Sigmoid colon (tissue), 7 donors: ENCODE data around the gene MZB1. TPM values are rescaled to one million over a fixed set of nuclear protein-coding genes. Genes with fewer than 3 reads are reported as not detected.
A peak's percentile ranks its signal among the peaks of the same experiment; 100 is the strongest.

Source experiments
- DNase-seq: peaks from one replicate; pipeline ENCODE4 v3.0.0-alpha.2; 2019
- H3K27ac ChIP-seq, 4 donors: fragments of 200-600 bp; sonication (generic); one replicate each; pipeline ENCODE4 v1.5.1; 2016 to 2019; ENCODE audit warnings: mild to moderate bottlenecking in 1 of 4
- H3K27me3 ChIP-seq, 3 donors: fragments of 200-600 bp; sonication (generic); one replicate each; pipeline ENCODE4 v1.5.1; 2019; ENCODE audit warnings: mild to moderate bottlenecking in 1 of 3
- H3K36me3 ChIP-seq, 4 donors: fragments of 200-600 bp; sonication (generic); one replicate each; pipeline ENCODE4 v1.5.1; 2016 to 2019
- H3K4me1 ChIP-seq, 4 donors: fragments of 200-600 bp; sonication (generic); one replicate each; pipeline ENCODE4 v1.5.1; 2017 to 2019
- H3K4me3 ChIP-seq, 4 donors: fragments of 200-600 bp; sonication (generic); one replicate each; pipeline ENCODE4 v1.5.1; 2017 to 2019; ENCODE audit warnings: mild to moderate bottlenecking in 2 of 4, moderate library complexity in 1 of 4
- H3K9me3 ChIP-seq, 4 donors: fragments of 200-600 bp in 3 of 4; sonication (generic) in 3 of 4; one replicate each; pipeline versions ENCODE4 v1.5.1 to v1.6.1; 2013 to 2019
- CTCF ChIP-seq, 4 experiments: fragments of 450-650 bp in 3 of 4; fragments of 200-600 bp in 1 of 4; IDR thresholded peaks; one replicate each; pipeline ENCODE4 v1.5.1; 2016 to 2019; ENCODE audit warnings: antibody characterized with exemption in 4 of 4, mild to moderate bottlenecking in 3 of 4, moderate library complexity in 2 of 4
- EP300 ChIP-seq, 4 donors: sonication (generic); formaldehyde crosslinking; IDR thresholded peaks; one replicate each; pipeline ENCODE4 v1.6.1; 2017; ENCODE audit warnings: antibody characterized with exemption in 4 of 4
- POLR2A ChIP-seq, 2 donors: fragments of 450-650 bp; IDR thresholded peaks; one replicate each; pipeline ENCODE4 v1.6.1; 2016; ENCODE audit warnings: antibody characterized with exemption in 2 of 2, mild to moderate bottlenecking in 2 of 2, moderate library complexity in 2 of 2
- POLR2AphosphoS5 ChIP-seq, 4 donors: sonication (generic); formaldehyde crosslinking; IDR thresholded peaks; one replicate each; pipeline ENCODE4 v1.6.1; 2017; ENCODE audit warnings: antibody characterized with exemption in 4 of 4
- WGBS, 2 donors: extraction: QIAGEN DNeasy Blood & Tissue Kit; methylation state at CpG; one replicate each; pipeline ENCODE4 v1.1.7; 2013; 5-methylcytosine and 5-hydroxymethylcytosine counted together
- intact Hi-C: fragments of 100-400 bp; cut with DNase I; formaldehyde crosslinking; loops from one replicate; pipeline ENCODE4 v1.15.1; 2023
- polyA plus RNA-seq, 3 donors: library from polyadenylated mRNA; stranded (reverse); fragments of 200-250 nt; gene quantifications; one replicate each; pipeline ENCODE4 v1.2.3, GENCODE V29; 2013
- total RNA-seq, 4 donors: library from RNA; depleted of rRNA; stranded (reverse); fragments of >200 nt; gene quantifications; one replicate each; pipeline ENCODE4 v1.1.0, GENCODE V29; 2016
- donor health status: healthy with polysubstance abuse.
- donor health status: Bipolar disorder and iron deficiency.
- donor health status: healthy.

MZB1 gene, protein sequence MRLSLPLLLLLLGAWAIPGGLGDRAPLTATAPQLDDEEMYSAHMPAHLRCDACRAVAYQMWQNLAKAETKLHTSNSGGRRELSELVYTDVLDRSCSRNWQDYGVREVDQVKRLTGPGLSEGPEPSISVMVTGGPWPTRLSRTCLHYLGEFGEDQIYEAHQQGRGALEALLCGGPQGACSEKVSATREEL
- total RNA-seq (1 to 10 TPM in 1 of 4 donors, not detected in 3; 2.2 TPM), polyA plus RNA-seq (10 to 100 TPM in 1 of 3 donors, 1 to 10 TPM in 2; 2.4 to 29.2 (median 3.9) TPM)

DNA sequence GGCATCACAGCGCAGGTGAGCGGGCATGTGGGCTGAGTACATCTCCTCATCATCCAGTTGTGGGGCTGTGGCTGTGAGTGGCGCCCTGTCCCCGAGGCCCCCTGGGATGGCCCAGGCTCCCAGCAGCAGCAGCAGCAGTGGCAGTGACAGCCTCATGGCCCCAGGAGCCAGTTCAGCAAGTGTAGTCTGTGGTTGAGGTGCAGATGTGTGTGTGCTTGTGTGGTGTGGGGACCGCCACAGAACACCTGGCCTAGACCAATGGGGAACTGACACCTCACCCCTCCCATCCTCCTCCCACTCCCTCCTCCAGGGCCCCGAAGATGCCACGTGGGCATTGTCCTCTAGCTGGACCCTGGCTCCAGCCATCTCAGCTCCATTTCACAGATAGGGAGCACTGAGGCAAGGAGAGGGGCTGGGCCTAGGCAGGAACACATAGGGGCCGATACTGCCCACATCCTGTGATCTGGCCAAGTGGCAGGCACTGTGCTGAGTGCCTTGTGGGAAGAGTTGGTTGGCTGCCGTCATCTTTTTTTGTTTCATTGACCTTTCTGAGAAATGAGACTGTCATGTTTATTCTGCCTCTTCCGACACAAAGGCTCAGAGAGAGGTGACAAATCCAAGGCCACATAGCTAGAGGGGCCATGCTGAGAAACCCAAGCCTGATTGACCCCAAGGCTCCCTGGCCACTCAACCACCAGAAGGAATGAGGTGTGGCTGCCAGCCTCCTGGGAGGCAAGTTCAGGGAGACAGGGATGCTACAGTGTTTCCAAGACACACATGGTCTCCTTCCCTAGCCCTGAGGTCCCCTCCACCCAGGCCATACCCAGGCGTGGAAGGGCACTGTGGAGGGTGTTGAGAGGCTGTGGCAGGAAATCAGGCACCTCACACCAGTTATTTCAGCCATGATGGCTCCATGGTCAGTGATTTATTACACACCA is at the start of gene MZB1:
Gene MZB1 (minus strand): TSS at position 213 of the 938 bp plus-strand sequence. CDS start 57 bp downstream, at position 156.
- DNase-seq = no peak
- H3K36me3 ChIP-seq = no peaks in the 10 kb centered on the region
- H3K4me3 ChIP-seq = no peak within 1 kb of the TSS
- no peak for TF ChIP-seq POLR2A (IDR thresholded peaks at IDR 0.05)
- no peak for TF ChIP-seq POLR2AphosphoS5 (IDR thresholded peaks at IDR 0.05)
- TF ChIP-seq EP300 (IDR thresholded peaks at IDR 0.05) = no peak
- H3K4me1 ChIP-seq = peaks cover 0 to 32% (median 29%) of the 10 kb centered on the region in 4 donors
- H3K27me3 ChIP-seq = peaks cover 27 to 33% (median 29%) of the 10 kb centered on the region in 3 donors
- 55 to 81% methylated on average over 11 of the region's 11 CpGs for WGBS, 2 donors
- no peaks in the 10 kb centered on the region for H3K9me3 ChIP-seq
- peak within 1 kb of the TSS in 1 of 4 donors; percentile 53 for H3K27ac ChIP-seq
- intact Hi-C loops = no loop called here

GRCh38 chr5:139439013-139439903 is 49.5 kb upstream of the MZB1 start, which contains the start of gene DNAJC18:
Gene DNAJC18 (minus strand): TSS chr5:139439525. CDS start chr5:139439445, 80 bp downstream.
- 3 to 5% methylated on average over 49 of the region's 49 CpGs for WGBS, 2 donors
- peaks cover 0 to 14% (median 12%) of the 10 kb centered on the region in 4 donors for H3K4me1 ChIP-seq
- no peaks in the 10 kb centered on the region for H3K27me3 ChIP-seq
- peak; percentile 97 for DNase-seq
- H3K36me3 ChIP-seq = peaks cover 0 to 23% (median 0%) of the 10 kb centered on the region in 4 donors
- intact Hi-C loops = loop anchor here (5.0 kb wide), 1 partner anchor 78 kb away; no protein-coding TSS in a partner anchor
- no peaks in the 10 kb centered on the region for H3K9me3 ChIP-seq
- H3K27ac ChIP-seq = peak within 1 kb of the TSS; percentile 81 to 95 (median 93)
- peak within 1 kb of the TSS; percentile 61 to 91 (median 82) for H3K4me3 ChIP-seq
- TF ChIP-seq CTCF (IDR thresholded peaks at IDR 0.05) (no peak), POLR2A (IDR thresholded peaks at IDR 0.05) (no peak), POLR2AphosphoS5 (IDR thresholded peaks at IDR 0.05) (peak in 3 of 4 donors; percentile 53 to 87 (median 67)), EP300 (IDR thresholded peaks at IDR 0.05) (peak in 1 of 4 donors; percentile 7)

- DNase-seq = peak; percentile 48
- Histone ChIP-seq H3K4me1 (peaks cover 0 to 14% (median 12%) of the 10 kb centered on the region in 4 donors), H3K9me3 (no peaks in the 10 kb centered on the region), H3K27me3 (no peaks in the 10 kb centered on the region), H3K36me3 (peaks cover 0 to 29% (median 0%) of the 10 kb centered on the region in 4 donors), H3K27ac (peak overlapping the region; percentile 81 to 95 (median 93)), H3K4me3 (peak overlapping the region; percentile 61 to 91 (median 82))
- WGBS, 2 donors = 32 to 43% methylated on average over 8 of the region's 8 CpGs
- intact Hi-C loops = loop anchor here (5.0 kb wide), 1 partner anchor 79 kb away; no protein-coding TSS in a partner anchor
- TF ChIP-seq CTCF (IDR thresholded peaks at IDR 0.05) = no peak
- TF ChIP-seq POLR2A (IDR thresholded peaks at IDR 0.05) = no peak
- TF ChIP-seq EP300 (IDR thresholded peaks at IDR 0.05) = no peak
- TF ChIP-seq POLR2AphosphoS5 (IDR thresholded peaks at IDR 0.05) = no peak
Observed at GRCh38 chr5:139438707-139439012, 48.9 kb upstream of the MZB1 start.

- Histone ChIP-seq H3K27ac (no peak overlapping the region), H3K36me3 (peaks cover 0 to 53% (median 0%) of the 10 kb centered on the region in 4 donors), H3K4me1 (peaks cover 0 to 14% (median 12%) of the 10 kb centered on the region in 4 donors), H3K27me3 (no peaks in the 10 kb centered on the region), H3K4me3 (no peak overlapping the region), H3K9me3 (no peaks in the 10 kb centered on the region)
- WGBS, 2 donors = 95 to 98% methylated on average over 3 of the region's 3 CpGs
- DNase-seq = no peak
- intact Hi-C loops = loop anchor here (5.0 kb wide), 1 partner anchor 82 kb away; no protein-coding TSS in a partner anchor
- TF ChIP-seq EP300 (IDR thresholded peaks at IDR 0.05) (no peak), POLR2AphosphoS5 (IDR thresholded peaks at IDR 0.05) (no peak), POLR2A (IDR thresholded peaks at IDR 0.05) (no peak), CTCF (IDR thresholded peaks at IDR 0.05) (no peak)
Observed at GRCh38 chr5:139435676-139436075, 46.0 kb upstream of the MZB1 start.
